HG03039 (cell line): Measurements from ENCODE around the gene TNFRSF8.

Source experiments
- ATAC-seq: cut with Tn5 transposase; IDR thresholded peaks from one replicate; pipeline ENCODE4 v1.9.1; 2021; ENCODE audit warnings: mild to moderate bottlenecking, moderate library complexity; ENCODE audit not compliant: unreplicated experiment

The TNFRSF8 gene

DNA sequence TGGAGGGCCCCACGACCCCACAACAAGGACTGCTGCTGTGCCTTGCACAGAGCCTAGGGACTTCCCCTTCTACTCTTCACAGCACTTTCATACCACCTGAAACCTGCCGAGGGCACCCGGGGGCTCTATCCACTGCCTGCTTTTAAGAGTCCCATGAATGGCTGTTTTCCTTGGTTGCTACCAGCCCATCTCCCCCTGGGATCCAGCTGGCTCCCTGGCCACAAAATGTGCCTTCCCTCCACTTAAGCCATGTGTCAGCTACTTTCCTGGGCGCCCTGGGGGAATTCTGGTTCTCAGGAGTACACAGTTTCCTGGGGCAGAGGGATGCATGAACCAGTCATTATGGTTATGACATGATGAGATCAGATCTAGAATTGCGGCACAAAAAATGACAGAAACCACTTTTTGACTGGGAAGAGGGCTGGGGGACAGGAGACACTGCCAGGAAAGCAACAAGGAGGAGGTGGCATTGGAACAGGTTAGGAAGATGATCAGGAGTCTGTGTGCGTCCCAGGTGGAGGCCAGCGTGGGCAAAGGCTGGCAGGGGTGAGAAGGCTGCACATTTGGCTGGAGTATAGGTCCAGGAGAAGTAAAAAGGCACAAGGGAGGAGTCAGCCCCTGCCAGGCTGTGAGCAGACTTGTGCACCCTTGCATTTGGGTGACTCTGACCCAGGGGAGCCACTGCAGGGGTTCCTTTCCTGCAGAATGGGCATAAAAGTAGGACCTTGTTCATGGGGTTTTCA, 3.2 kb upstream of the TNFRSF8 start:
- ATAC-seq, result no peak

DNA sequence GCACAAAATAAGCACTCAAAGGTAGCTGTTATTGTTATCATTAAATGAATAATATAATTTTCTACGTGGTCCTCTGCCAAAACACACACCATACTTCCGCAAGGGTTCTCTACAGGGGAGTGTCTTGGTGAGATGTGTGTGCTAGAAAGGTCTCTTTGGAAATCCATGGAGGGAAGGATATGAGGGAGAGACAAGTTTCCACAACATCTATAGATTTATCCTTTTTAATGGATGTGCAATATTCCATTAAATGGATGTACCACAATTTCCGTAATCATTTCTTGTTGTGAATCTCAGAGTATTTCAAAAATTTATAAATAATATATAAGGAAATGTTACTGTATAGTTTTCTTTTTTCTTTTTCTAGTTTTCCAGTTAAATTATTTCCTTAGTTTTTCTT, 2.6 kb upstream of the TNFRSF8 start:
- no peak for ATAC-seq

DNA sequence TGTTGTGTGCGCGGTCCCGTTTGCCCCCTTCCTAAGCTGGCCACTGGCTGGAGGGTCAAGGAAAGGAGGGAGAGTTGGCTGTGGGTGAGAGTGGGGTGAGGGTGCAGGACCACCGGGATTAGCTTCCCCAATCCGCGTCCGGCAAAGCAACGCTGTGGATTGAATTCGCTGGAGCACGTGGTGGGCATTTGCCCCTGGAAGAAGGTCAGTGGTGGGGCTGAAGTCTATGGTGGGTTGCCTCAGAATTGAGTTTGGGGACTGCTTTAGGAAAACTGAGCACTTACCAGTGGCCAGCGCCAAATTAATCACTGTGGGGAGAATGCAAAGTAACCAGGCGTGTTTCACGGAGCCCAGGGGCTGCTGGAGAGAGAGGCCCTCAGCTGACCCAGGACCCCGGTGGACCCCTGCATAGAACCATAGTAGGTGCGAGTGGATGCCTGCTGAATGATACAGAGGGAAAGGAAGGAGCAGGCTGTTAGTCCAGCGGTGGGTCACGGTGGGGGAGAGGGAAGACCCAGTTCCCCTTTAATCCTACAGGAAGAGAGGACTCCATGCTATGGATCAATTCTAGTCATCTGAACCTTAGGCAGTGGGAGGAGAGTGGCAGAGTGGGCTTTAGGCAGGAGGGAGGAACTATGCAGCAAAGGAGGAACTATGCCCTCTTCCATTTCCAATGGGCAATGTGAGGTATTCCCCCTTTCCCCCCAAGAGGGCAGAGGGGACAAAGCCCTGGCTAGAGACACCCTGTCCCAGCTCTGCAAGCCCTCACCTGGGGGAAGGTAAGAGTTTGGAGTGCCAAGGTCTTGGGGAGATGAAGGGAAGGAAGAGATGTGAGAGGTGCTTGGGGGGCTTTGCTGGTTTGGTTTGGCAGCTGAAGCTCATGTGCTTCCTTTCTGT, 1.2 kb downstream of the TNFRSF8 start:
- ATAC-seq, result no peak

DNA sequence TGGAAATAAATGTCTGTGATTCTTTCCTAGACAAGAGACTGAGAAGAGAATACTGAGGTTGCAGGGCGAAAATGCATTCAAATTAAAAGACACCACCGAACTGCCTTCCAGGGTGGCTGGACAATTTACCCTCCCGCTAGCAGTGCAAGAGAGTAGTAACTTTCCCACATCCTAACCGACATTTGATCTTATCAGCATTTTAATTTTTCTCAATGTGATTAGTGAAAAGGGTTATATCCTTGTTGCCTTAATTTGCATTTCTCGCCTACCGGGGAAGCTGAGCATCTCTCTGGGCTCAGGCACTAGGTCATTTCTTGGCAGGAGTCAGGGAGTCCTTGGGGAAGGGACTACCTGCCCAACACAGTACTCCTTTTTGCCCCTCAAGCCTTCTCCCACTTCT, 2.8 kb downstream of the TNFRSF8 start:
- ATAC-seq, result no peak

DNA sequence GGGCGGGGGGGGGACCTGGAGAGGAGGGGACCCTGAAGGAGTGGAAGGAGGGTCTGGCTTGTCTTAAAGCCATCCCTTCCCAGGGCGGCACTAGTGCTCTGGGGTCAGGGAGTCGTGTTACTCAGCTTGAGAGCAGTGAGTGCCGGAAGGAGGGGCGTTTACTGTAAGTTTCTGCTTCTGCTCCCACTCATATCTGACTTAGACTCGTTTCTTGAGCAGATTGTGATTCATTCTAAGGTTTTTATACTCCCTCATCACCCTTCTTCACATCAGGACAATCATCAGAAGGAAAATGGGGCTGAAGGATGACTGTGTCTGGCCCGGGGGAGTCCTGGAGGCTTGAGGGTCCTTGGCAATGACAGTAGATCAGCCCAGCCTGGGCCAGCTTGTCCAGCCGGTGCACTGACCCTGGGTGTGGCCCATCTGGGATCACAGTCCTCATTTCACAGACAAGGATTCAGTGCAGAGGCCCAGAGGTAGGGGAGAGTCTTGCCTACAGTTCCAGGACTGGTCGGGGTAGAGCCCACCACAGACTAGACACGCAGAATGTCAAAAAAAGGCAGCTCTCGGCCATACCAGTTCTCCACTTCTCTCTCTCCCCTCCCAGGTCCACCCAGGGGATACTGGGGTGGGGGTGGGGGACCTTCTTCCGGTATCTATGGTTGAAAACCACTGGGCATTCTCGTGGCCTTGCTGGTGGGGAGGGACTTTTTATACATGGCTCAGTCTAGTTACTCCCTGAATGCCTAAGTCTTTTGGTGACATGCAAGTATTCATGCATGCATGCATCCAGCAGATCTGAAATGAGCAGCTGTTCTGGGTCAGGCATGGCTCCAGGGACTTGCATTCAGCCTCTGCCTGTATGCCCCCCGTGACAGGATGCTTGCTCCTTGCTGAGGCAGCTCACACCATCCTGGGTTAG, 5.1 kb downstream of the TNFRSF8 start:
- ATAC-seq, result no peak

DNA sequence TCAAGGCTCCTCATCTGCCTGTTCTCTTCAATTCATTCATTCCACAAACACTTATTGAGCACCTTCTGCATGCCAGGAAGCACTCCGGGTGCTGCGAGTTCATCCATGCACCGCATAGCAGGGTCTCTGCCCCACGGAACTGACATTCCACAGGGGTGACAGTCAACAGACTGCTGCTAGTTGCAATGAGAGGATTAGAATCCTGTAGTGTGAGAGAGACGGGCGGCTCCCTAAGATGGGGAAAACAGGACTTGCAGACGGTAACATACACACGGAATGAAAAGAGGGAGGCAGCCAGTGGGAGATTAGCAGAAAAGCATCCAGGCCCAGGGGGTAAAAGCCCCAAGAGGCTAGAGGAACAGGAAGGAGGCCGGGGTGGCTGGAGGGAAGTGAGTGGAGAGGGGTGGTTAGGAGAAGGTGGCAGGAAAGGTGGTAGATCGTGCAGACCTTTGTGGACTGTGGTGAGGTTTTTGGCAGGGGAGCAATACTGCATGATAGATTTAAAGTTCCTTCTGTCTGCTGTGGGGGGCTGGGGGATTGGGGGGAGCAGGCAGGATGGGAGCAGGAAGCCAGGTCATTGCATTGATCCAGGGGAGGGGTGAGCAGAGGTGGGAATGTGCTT, 6.6 kb downstream of the TNFRSF8 start:
- no peak for ATAC-seq

DNA sequence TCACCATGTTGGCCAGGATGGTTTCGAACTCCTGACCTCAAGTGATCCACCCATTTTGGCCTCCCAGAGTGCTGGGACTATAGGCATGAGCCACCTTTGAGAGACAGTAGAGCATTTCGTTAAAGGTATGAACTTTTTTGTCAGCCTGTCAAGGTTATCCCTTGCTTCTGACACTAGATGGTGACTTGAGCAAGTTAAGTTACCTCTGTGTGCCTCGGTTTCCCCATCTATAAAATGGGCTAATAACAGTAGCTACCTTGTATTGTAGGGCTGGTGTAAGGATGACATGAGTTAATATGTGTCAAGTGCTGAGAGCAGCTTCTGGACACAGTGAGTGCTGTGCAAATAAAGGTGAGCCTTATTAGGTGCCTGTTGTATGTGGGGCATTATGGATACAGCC, 8.8 kb downstream of the TNFRSF8 start:
- ATAC-seq, result no peak

DNA sequence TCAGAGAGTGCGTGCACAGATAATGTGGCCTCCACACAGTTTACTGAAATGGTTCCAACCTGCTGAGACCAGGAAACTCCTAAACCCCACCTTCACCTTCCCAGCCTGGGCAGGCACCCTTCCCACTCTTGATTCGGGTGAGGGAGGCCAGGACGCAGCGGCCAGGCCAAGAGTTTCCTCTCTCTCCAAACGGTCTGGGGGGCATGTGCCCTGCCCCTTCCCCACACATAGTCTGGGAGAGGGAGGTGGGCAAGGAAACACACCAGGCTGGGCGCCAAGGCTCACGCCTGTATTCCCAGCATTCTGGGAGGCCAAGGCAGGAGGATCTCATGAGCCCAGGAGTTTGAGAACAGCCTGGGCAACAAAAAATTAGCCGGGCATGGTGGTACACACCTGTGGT, 9.6 kb downstream of the TNFRSF8 start:
- ATAC-seq, result no peak

DNA sequence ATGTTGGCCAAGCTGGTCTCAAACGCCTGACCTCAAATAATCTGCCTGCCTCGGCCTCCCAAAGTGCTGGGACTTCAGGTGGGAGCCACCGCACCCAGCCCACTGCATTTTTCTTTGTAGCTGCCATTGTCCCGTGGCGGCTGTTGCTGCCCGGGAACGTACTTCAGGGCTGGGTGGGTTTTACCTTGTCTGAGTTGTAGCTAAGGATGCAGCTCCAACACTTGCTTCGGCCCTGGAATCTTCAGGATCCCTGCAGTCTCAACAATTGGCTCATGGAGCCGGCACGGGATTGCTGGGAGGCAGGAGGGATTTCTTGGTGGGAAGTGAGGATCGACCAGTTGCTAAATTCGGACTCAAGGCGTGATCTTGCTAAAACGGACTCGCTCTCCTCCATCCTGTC, 10.7 kb downstream of the TNFRSF8 start:
- ATAC-seq, result no peak

DNA sequence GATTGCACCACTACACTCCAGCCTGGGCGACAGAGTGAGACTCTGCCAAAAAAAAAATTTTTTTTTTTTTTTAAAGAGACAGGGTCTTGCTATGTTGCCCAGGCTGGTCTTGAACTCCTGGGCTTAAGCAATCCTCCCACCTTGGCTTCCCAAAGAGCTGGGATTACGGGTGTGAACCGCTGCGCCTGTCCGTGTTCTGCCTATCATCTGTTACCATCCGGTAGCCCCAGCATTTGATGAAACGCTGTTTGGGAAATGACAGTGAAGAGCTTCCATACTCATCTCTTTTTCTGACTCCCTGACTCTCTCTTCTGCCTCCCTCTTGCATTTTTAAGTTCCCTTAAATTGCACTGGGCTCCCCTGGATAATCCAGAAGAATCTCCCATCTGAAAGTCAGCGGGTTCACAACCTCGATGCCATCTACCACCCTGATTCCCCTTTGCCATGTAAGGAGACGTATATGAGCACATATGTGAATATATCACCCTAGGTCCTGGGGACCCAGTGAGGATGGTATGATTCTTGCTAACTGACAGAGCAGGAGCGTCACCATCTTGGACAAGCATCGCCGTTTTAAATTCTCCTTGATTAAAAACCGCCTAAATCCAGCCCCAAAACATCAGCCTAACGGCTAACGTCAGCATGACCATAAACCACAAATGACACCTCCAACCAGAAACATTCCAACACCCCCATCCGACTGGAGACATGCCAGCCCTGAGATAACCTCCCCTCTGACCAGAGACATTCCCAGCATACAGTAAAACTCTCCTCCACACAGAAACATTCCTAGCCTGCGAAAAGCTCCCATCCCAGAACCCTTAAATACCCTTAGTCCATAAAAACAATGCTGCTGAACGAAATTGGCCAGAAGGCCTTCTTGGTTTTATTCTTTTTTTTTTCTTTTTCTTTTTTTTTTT, 12.4 kb downstream of the TNFRSF8 start:
- no peak for ATAC-seq

DNA sequence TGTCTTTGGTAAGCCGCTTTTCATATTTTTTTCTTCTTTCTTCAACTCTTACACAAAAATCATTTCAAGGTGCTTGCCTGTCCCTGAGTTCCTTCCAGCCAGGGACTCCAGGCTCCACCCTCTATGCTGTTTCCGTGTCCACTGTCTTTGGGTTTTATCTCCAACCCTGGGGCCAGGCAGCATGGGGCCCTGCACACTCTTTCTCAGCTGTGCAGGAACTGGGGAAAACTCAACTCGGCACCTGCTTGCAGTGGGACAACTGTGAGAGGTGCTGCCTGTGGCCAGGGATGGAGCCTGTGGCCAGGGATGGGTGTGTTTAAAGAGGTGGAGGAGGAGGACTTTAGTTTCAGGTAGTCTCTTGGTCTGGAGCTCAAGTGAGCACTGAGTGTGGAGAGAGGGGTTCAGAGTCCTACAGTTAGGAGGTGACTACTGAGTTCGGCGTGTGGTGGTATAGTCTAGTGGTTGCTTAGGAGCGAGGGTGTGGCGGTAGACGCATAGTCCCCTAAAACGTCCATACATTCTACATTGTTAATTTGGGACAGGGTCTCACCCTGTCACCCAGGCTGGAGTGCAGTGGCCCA, 13.4 kb downstream of the TNFRSF8 start:
- ATAC-seq, result no peak

DNA sequence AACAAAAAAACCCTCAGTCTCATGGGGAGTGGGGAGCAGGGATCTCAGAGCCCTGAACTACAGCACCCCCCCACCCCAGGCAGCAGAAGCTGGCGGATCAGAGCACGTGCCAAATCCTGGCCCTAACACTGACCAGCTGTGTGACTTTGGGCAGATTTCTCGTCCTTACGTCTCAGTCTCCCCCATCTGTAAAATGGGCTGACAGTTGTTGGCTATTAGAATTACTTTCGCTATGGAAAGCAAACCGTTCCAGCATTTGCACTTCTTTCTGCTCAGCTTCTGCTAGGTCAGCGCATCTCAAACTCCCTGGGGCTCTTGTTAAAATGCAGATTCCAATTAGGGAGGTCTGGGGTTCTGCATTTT, 15.5 kb downstream of the TNFRSF8 start:
- no peak for ATAC-seq

DNA sequence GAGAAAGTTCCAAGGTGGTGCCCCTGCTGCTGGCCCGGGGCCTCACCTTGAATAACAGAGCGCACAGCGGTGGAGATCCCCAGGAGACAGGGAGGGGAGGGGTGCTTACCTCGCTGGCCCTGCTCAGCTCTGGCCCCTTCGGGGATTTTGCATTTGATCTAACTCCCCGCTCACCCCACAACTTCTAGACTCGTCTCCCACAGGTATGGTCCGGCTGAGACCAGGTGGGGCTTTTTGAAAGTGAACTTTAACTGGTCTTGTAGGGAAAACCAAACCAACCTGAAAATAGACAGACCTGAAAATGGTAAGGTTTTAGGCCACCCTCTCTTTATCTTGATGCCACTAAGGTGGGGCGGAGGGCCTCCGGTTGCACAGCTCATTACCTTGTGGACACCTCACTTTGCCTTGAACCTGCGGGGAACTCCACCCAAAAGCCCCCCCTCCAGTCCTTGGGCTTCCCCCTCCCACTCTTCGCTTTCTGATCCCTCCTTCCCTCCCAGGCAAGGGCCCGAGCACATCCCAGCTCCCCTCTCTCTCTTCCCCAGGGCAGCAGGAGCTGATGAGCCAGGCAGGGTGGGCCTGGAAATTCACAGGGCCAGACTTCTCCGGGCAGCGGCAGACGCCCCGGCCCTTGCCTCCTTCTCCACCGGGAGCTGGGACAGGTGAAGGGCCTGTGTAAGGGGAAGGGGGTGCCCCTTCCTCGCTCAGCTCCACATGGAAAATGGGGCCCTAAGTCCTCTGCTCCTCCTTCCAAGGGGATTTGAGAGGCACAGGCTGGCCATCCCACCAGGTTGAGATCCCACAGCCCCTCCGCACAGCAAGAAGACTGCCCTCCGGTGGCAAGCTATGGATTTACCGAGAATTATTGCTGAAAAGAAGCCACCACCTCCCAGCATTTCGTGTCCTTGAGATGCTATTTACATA, 16.1 kb downstream of the TNFRSF8 start:
- ATAC-seq, result peak; percentile 48

DNA sequence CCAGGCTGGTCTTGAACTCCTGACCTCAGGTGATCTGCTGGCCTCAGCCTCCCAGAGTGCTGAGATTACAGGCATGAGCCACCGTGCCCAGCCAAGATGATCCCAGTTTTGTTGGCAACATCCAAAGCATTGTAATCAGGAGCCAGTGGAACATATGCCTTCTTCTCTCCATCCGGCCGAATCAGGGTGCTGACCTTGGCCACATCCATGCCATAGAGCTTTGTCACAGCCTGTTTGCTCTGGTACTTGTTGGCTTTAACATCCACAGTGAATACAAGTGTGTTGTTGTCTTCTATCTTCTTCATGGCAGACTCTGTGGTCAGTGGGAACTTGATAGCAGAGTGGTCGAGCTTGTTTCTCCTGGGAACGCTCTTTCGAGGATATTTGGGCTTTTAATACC, 17.1 kb downstream of the TNFRSF8 start:
- ATAC-seq, result no peak

DNA sequence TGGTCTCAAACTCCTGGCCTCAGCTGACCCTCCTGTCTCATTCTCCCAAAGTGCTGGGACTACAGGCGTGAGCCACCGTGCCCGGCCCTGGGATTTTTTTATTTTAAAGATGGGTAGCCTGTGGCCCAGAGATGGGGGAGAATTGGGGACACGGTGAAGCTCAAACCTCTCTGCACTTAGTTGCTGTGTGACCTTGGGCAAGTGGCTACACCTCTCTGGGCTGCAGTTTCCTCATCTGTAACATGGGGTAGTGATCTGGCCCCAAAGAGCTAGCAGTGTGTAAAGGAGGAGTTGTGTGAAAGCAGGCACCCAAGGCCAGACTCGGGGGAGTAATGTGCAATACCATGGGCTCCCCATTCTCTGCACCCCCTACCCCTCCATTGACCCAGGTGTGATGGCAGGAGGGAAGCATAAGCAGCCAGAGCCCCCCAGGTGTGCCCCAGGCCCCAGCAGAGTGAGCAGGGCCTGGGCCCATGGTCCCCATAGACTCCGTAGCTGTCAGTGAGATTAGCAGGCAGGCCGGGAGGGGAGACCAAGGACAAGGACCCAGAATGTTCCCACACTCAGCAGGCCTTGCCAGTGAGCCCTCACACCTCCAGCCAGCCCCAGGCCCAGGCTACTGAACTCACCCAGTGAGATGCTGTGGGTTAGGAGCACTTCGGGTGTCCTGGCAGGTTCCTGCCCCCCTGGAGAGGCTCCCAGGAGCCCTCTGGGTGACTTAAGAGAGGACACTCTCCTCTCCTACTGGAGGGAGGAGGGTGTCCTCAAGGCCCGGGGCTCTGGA, 17.9 kb downstream of the TNFRSF8 start:
- ATAC-seq, result no peak

DNA sequence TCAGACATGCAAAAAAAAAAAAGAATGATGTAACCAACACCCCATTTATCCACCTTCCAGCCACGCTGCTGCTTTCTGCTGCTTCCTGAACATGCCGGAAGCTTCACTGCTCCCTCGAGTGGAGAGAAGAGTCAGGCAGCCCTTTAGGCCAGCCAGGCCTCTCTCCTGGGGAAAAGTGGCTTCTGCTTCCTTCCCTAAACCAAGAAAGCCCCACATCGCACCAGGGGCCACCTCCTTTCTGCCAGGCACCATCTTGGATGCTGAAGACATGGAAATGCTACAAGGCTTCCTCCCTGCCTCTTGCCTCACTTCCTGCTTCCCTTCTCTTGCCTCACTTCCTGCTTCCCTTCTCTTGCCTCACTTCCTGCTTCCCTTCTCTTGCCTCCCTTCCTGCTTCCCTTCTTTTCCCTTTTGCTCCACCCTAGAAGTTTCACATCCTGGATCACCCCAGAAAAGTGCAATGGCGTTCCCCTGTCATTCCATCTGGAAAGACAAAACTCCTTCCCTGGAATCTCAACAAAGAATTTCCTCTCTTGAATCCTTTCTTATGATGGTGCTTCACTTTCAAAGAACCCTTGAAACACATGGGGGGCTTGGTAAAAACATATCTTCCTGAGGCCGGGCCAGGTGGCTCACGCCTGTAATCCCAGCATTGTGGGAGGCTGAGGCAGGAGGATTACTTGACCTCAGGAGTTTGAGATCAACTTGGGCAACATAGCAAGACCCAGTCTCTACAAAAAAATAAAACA, 18.7 kb downstream of the TNFRSF8 start:
- no peak for ATAC-seq

DNA sequence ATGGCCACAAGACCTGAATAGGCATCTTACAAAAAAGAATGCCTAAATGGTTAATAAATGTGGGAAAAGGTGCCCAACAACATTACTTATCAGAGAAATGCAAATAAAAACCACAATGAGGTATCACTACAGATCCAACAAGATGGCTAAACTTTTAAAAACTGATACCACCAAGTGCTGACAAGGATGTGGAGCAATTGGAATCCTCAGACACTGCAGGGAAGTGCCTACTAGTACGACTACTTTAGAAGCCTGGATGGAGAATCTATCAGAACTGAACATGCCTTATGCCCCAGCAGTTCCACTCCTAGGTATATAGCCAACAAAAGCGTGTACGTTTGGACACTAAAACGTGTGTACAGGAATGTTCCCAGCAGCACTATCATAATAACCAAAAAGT, 19.9 kb downstream of the TNFRSF8 start:
- ATAC-seq, result no peak
